A549 (cell line): ENCODE measurements around the gene OTUD7B. TPM values are rescaled to one million over a fixed set of nuclear protein-coding genes. Genes with fewer than 3 reads are reported as not detected.

Experiments
- ATAC-seq, 2 experiments: fragments of 200-7000 bp in 1 of 2; fragments of >200 bp in 1 of 2; cut with Nextera tagmentation in 1 of 2; cut with Tn5 transposase in 1 of 2; 3 replicates each; pipeline versions ENCODE4 v1.8.0 to v1.9.1; 2018 to 2020; ENCODE audit warnings: mild to moderate bottlenecking in 1 of 2, moderate library complexity in 1 of 2
- CTCF ChIA-PET: fragments of 300-600 bp; sonication (Branson Sonifier 250); formaldehyde crosslinking; extraction: SDS; loops from one replicate; lab custom pipeline; 2021; ENCODE audit warnings: antibody characterized with exemption, inconsistent platforms; lab: Yijun Ruan, JAX
- POLR2A ChIA-PET: fragments of 350-600 bp; formaldehyde crosslinking; extraction: SDS; loops from one replicate; lab custom pipeline; 2021; ENCODE audit warnings: antibody characterized with exemption, inconsistent platforms; lab: Yijun Ruan, JAX
- DNase-seq, 2 experiments: peaks; one replicate each; pipeline versions ENCODE4 v3.0.0 to v3.0.0-alpha.2; 2011 to 2016; ENCODE audit warnings: low read depth in 1 of 2, low spot score in 1 of 2
- FAIRE-seq: peaks from 2 replicates; lab custom pipeline; 2011; peaks lifted over from hg19 to GRCh38; lab: Jason Lieb, UNC
- H3K27ac ChIP-seq, 2 experiments: fragments of >200 bp; sonication (Bioruptor Twin); formaldehyde crosslinking; 3 replicates each; pipeline ENCODE4 v1.5.1; 2016 to 2017
- H3K4me1 ChIP-seq: fragments of >200 bp; sonication (Bioruptor Twin); formaldehyde crosslinking; 3 replicates; pipeline ENCODE4 v1.6.1; 2016
- H3K4me2 ChIP-seq: fragments of >200 bp; sonication (Bioruptor Twin); formaldehyde crosslinking; 3 replicates; pipeline ENCODE4 v1.6.1; 2016
- H3K4me3 ChIP-seq: fragments of >200 bp; sonication (Bioruptor Twin); formaldehyde crosslinking; 3 replicates; pipeline ENCODE4 v1.5.1; 2016
- H3K9me3 ChIP-seq: fragments of >200 bp; sonication (Bioruptor Twin); formaldehyde crosslinking; 3 replicates; pipeline ENCODE4 v1.6.1; 2016
- BCL3 ChIP-seq: fragments of >200 bp; sonication (Bioruptor Twin); formaldehyde crosslinking; IDR thresholded peaks from 3 replicates; pipeline ENCODE4 v1.6.1; 2016
- CBX8 ChIP-seq: fragments of 200-600 bp; sonication (generic); IDR thresholded peaks from 2 replicates; pipeline ENCODE4 v1.6.1; 2016
- CHD2 ChIP-seq: fragments of 150-350 bp; IDR thresholded peaks from 2 replicates; pipeline ENCODE4 v1.6.1; 2014; ENCODE audit warnings: low read length; ENCODE audit not compliant: partially characterized antibody
- ESRRA ChIP-seq: fragments of 150-350 bp; IDR thresholded peaks from 2 replicates; pipeline ENCODE4 v1.6.1; 2014; ENCODE audit warnings: mild to moderate bottlenecking, low read length, borderline replicate concordance
- FOSL2 ChIP-seq, 2 experiments: fragments of 450-650 bp in 1 of 2; fragments of >200 bp in 1 of 2; sonication (Bioruptor Twin) in 1 of 2; formaldehyde crosslinking; IDR thresholded peaks; 2 replicates each; pipeline versions ENCODE4 v1.5.0 to v1.6.1; 2016 to 2020; ENCODE audit warnings: mild to moderate bottlenecking in 1 of 2, moderate library complexity in 1 of 2
- FOXS1 ChIP-seq: fragments of 250-450 bp; sonication (Bioruptor Pico); IDR thresholded peaks from 2 replicates; pipeline ENCODE4 v1.5.0; 2020; ENCODE audit warnings: mild to moderate bottlenecking, moderate library complexity
- HDAC2 ChIP-seq: fragments of 200-600 bp; sonication (generic); IDR thresholded peaks from 2 replicates; pipeline ENCODE4 v1.6.1; 2016
- JUN ChIP-seq, 2 experiments: fragments of >200 bp; sonication (Bioruptor Twin); formaldehyde crosslinking; IDR thresholded peaks; 2 replicates in 1 of 2; 3 replicates in 1 of 2; pipeline ENCODE4 v1.6.1; 2016 to 2017
- MAZ ChIP-seq: fragments of 150-350 bp; IDR thresholded peaks from 2 replicates; pipeline ENCODE4 v1.6.1; 2014; ENCODE audit warnings: antibody characterized with exemption, low read depth, low read length, borderline replicate concordance
- MYC ChIP-seq: IDR thresholded peaks from 2 replicates; pipeline ENCODE4 v1.6.1; 2012; ENCODE audit warnings: mild to moderate bottlenecking, inconsistent platforms, low read length, improper control_type of control experiment, borderline replicate concordance
- NPAS2 ChIP-seq: fragments of 250-450 bp; sonication (Bioruptor Pico); IDR thresholded peaks from 2 replicates; pipeline ENCODE4 v1.8.0; 2022; ENCODE audit warnings: mild to moderate bottlenecking, moderate library complexity, borderline replicate concordance
- POLR2AphosphoS2 ChIP-seq: conservative IDR thresholded peaks from 2 replicates; pipeline ENCODE4 v1.6.1; 2012; ENCODE audit warnings: low read length, improper control_type of control experiment, inconsistent platforms
- RAD21 ChIP-seq, 2 experiments: fragments of >200 bp in 1 of 2; sonication (Bioruptor Twin) in 1 of 2; formaldehyde crosslinking in 1 of 2; IDR thresholded peaks in 1 of 2; conservative IDR thresholded peaks in 1 of 2; 2 replicates in 1 of 2; 3 replicates in 1 of 2; pipeline ENCODE4 v1.6.1; 2012 to 2018; ENCODE audit warnings: inconsistent platforms in 1 of 2
- RNF2 ChIP-seq: fragments of 200-600 bp; sonication (generic); IDR thresholded peaks from 2 replicates; pipeline ENCODE4 v1.6.1; 2016; ENCODE audit warnings: low read depth, mild to moderate bottlenecking, antibody characterized with exemption, moderate library complexity, borderline replicate concordance
- TP53 ChIP-seq: fragments of 250-450 bp; sonication (Bioruptor Pico); IDR thresholded peaks from 2 replicates; pipeline ENCODE4 v1.5.0; 2021; ENCODE audit warnings: mild to moderate bottlenecking, moderate library complexity
- WGBS: methylation state at CpG from one replicate; pipeline ENCODE4 v1.1.6; 2017; ENCODE audit errors: missing lambda C conversion rate; 5-methylcytosine and 5-hydroxymethylcytosine counted together
- polyA plus RNA-seq, 4 experiments: library from polyadenylated mRNA; depleted of rRNA in 3 of 4; stranded (reverse); fragments of >200 nt; fragmentation: RNase III in 1 of 4; extraction: RNeasy Plus Mini Kit Qiagen cat#74134 plus additional on column Dnase treatment in 1 of 4; gene quantifications; 2 replicates in 3 of 4; 3 replicates in 1 of 4; pipeline ENCODE4 v1.2.3, GENCODE V29; 2011 to 2017
- TF ChIP-seq, protein P1 (sequence below): fragments of 450-650 bp; IDR thresholded peaks from 2 replicates; pipeline ENCODE4 v1.6.1; 2014; ENCODE audit warnings: antibody characterized with exemption
- TF ChIP-seq, protein P2 (sequence below): fragments of 200-600 bp; sonication (generic); IDR thresholded peaks from 2 replicates; pipeline ENCODE4 v1.6.1; 2016; ENCODE audit warnings: antibody characterized with exemption, mild to moderate bottlenecking, moderate library complexity
- TF ChIP-seq, protein P3 (sequence below): IDR thresholded peaks from 2 replicates; pipeline ENCODE4 v1.6.1; 2012; ENCODE audit warnings: low read depth, borderline replicate concordance
- TF ChIP-seq, protein P4 (sequence below): fragments of 250-450 bp; sonication (Bioruptor Pico); IDR thresholded peaks from 2 replicates; pipeline ENCODE4 v1.5.0; 2020; ENCODE audit warnings: low read depth, mild to moderate bottlenecking, moderate library complexity
- TF ChIP-seq, protein P5 (sequence below): fragments of >200 bp; sonication (Bioruptor Twin); formaldehyde crosslinking; IDR thresholded peaks from 3 replicates; pipeline ENCODE4 v1.5.1; 2016

OTUD7B gene
- polyA plus RNA-seq, 2 of the 4 experiments (the other 2 are of a cell fraction), result 8.0 to 12.1 TPM

DNA sequence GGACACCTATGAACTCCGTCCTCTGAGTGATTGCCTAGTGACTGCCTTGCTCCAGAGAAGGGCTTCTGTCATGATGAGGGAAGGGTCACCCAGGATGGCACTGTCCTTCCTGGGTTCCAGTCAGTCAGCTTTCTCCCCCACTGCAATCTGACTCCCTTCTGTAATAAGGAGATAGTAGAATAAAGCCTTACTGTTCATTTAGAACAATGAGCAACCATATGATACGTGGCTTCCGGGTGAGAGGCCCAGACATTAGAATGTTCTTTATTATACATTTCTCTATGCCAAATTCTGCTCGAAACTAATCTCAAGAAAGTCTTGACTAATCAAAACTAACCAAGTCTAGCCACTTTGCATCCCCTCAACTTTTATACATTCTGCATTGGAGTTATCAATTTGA, 65.3 kb downstream of the OTUD7B start (continued):
- TF ChIP-seq FOSL2 (IDR thresholded peaks at IDR 0.05) (no peak), FOSL2 (CRISPR knock-in tag; IDR thresholded peaks at IDR 0.05) (no peak)

- 71% methylated on average over 3 of the region's 3 CpGs for WGBS
- ChIA-PET POLR2A (interaction anchor here (1.5 kb wide), 1 partner anchor 55 kb away, joined by 16 read pairs; a partner anchor contains a TSS), CTCF (interaction anchor here (0.5 to 2.4 kb wide), 10 partner anchors 10 to 245 kb away, joined by 3 to 9 read pairs (median 4); a partner anchor contains a TSS)
These were observed 67.6 kb downstream of the OTUD7B start for GRCh38 chr1:149942885-149943284.

More at GRCh38 chr1:149942885-149943284, 67.6 kb downstream of the OTUD7B start:
- Histone ChIP-seq H3K9me3 (no peaks in the 10 kb centered on the region), H3K4me1 (peaks cover 31% of the 10 kb centered on the region), H3K27ac (no peak overlapping the region), H3K4me3 (no peak overlapping the region), H3K4me2 (no peak overlapping the region)
- TF ChIP-seq NPAS2 (CRISPR knock-in tag), result no peak
- TF ChIP-seq, protein P1, sequence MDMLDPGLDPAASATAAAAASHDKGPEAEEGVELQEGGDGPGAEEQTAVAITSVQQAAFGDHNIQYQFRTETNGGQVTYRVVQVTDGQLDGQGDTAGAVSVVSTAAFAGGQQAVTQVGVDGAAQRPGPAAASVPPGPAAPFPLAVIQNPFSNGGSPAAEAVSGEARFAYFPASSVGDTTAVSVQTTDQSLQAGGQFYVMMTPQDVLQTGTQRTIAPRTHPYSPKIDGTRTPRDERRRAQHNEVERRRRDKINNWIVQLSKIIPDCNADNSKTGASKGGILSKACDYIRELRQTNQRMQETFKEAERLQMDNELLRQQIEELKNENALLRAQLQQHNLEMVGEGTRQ, result no peak
- no peak for TF ChIP-seq POLR2AphosphoS2
- TF ChIP-seq FOXS1 (CRISPR knock-in tag), result no peak
- TF ChIP-seq FOSL2 (IDR thresholded peaks at IDR 0.05), result no peak
- TF ChIP-seq FOSL2 (CRISPR knock-in tag; IDR thresholded peaks at IDR 0.05), result no peak
- TF ChIP-seq TP53 (CRISPR knock-in tag), result no peak
- TF ChIP-seq, protein P2, sequence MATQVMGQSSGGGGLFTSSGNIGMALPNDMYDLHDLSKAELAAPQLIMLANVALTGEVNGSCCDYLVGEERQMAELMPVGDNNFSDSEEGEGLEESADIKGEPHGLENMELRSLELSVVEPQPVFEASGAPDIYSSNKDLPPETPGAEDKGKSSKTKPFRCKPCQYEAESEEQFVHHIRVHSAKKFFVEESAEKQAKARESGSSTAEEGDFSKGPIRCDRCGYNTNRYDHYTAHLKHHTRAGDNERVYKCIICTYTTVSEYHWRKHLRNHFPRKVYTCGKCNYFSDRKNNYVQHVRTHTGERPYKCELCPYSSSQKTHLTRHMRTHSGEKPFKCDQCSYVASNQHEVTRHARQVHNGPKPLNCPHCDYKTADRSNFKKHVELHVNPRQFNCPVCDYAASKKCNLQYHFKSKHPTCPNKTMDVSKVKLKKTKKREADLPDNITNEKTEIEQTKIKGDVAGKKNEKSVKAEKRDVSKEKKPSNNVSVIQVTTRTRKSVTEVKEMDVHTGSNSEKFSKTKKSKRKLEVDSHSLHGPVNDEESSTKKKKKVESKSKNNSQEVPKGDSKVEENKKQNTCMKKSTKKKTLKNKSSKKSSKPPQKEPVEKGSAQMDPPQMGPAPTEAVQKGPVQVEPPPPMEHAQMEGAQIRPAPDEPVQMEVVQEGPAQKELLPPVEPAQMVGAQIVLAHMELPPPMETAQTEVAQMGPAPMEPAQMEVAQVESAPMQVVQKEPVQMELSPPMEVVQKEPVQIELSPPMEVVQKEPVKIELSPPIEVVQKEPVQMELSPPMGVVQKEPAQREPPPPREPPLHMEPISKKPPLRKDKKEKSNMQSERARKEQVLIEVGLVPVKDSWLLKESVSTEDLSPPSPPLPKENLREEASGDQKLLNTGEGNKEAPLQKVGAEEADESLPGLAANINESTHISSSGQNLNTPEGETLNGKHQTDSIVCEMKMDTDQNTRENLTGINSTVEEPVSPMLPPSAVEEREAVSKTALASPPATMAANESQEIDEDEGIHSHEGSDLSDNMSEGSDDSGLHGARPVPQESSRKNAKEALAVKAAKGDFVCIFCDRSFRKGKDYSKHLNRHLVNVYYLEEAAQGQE, result no peak
- no peak for TF ChIP-seq MAZ
- TF ChIP-seq MYC, result no peak
- TF ChIP-seq, protein P3, sequence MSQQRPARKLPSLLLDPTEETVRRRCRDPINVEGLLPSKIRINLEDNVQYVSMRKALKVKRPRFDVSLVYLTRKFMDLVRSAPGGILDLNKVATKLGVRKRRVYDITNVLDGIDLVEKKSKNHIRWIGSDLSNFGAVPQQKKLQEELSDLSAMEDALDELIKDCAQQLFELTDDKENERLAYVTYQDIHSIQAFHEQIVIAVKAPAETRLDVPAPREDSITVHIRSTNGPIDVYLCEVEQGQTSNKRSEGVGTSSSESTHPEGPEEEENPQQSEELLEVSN, result no peak
- TF ChIP-seq ESRRA, result no peak
- no peak for TF ChIP-seq CBX8
- no peak for TF ChIP-seq RAD21 (conservative IDR thresholded peaks at IDR 0.05 in 1 of 2, IDR thresholded peaks at IDR 0.05 in 1 of 2)
- no peak for TF ChIP-seq JUN (IDR thresholded peaks at IDR 0.05)
- no peak for TF ChIP-seq BCL3
- TF ChIP-seq, protein P4, sequence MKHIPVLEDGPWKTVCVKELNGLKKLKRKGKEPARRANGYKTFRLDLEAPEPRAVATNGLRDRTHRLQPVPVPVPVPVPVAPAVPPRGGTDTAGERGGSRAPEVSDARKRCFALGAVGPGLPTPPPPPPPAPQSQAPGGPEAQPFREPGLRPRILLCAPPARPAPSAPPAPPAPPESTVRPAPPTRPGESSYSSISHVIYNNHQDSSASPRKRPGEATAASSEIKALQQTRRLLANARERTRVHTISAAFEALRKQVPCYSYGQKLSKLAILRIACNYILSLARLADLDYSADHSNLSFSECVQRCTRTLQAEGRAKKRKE (CRISPR knock-in tag), result no peak
- TF ChIP-seq RNF2, result no peak
- no peak for TF ChIP-seq HDAC2
- TF ChIP-seq, protein P5, sequence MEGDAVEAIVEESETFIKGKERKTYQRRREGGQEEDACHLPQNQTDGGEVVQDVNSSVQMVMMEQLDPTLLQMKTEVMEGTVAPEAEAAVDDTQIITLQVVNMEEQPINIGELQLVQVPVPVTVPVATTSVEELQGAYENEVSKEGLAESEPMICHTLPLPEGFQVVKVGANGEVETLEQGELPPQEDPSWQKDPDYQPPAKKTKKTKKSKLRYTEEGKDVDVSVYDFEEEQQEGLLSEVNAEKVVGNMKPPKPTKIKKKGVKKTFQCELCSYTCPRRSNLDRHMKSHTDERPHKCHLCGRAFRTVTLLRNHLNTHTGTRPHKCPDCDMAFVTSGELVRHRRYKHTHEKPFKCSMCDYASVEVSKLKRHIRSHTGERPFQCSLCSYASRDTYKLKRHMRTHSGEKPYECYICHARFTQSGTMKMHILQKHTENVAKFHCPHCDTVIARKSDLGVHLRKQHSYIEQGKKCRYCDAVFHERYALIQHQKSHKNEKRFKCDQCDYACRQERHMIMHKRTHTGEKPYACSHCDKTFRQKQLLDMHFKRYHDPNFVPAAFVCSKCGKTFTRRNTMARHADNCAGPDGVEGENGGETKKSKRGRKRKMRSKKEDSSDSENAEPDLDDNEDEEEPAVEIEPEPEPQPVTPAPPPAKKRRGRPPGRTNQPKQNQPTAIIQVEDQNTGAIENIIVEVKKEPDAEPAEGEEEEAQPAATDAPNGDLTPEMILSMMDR, result no peak
- no peak for TF ChIP-seq CHD2
- FAIRE-seq (no peak), ATAC-seq (no peak), DNase-seq (no peak)
